CD4-positive, alpha-beta T cell treated with Interleukin-2 at 100 ng/mL for 4 hours (primary cell): ENCODE data around the gene DIP2A.
"Not testable (repeated sequence)": the region's sequence is repeated elsewhere in the genome, so short reads cannot be mapped to it uniquely, and the experiment has no call there.

Experiments used
- DNase-seq: peaks from one replicate; pipeline ENCODE4 v3.0.0-alpha.2; 2020; ENCODE audit warnings: low spot score

Gene DIP2A

GRCh38 chr21:46448108-46448507 is 10.6 kb upstream of the DIP2A start:
- no peak for DNase-seq

DNA sequence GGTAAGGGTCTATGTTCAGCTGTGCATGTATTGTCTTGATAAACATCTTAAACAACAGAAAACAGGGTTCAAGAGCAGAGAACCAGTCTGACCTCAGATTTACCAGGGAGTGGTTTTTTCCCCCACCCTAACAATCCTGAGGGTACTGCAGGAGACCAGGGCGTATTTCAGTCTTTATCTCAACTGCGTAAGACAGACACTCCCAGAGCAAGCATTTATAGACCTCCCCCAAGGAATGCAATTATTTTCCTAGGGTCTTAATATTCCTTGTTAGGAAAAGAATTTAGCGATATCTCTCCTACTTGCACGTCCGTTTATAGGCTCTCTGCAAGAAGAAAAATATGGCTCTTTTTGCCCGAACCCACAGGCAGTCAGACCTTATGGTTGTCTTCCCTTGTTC is 9.8 kb upstream of the DIP2A start:
- DNase-seq: not testable (repeated sequence)

- DNase-seq: no peak
Observed at GRCh38 chr21:46452710-46453109, 6.0 kb upstream of the DIP2A start.

GRCh38 chr21:46454142-46454541 is 4.5 kb upstream of the DIP2A start:
- DNase-seq: no peak

DNA sequence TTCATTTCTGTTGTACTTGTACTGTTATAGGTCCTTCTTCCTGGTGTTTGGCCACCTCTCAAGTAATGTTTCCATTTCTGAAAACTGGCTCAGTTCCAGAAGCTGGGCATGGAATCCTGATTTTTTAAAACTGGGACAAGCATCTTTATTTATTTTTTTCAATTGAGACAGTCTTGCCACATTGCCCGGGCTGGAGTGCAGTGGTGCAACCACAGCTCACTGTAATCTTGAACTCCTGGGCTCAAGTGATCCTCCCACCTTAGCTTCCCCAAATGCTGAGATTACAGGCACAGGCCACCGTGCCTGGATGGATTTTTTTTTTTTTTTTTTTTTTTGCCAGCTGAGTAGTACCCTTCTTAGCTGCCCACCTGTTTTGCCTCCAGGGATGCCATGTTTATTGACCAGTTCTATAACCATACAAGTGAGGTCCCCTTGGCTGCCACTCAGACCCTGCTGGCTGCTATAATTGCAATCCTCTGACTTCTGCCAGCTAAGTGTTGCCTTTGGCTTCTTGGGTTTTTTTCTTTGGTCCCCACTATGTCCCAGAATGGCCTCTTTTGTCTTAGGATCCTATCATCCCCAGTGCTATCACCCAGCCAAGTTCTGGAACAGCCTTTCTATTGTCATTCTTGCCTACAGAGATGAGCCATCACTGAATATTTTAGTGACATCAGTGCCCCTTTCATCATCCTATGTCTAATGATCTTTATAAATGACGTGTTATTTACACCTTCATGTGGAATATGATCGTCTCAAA is 3.9 kb upstream of the DIP2A start:
- DNase-seq: no peak

GRCh38 chr21:46455575-46456385 is 2.9 kb upstream of the DIP2A start:
- DNase-seq: no peak

- no peak for DNase-seq
Observed at GRCh38 chr21:46456750-46457149, 1.9 kb upstream of the DIP2A start.

DNA sequence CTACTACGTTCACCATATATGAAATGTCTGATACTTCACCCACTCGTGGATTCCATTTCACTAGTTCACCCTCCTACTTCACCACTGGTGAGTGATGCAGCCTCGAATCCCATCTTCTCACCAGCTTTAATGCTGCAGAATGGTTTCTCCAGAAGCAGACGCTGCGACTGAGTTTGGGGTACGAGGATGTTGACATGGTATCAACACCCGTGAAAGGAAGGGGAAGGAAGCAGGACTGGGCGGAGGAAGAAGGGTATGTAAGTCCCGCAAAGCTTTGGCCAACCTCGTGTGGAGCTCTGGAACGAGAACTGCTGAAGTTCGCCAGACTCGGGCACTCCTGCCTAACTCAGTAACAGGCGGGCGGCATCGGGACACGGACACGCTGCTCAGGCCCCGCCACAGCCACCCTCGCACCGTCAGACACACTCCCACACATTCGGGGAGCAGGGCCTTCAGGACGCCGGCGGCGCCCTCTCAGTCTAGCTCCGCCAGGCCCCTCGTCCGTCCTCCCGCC is 833 bp upstream of the DIP2A start:
- no peak for DNase-seq

- no peak for DNase-seq
Observed at GRCh38 chr21:46459024-46459355, 299 bp downstream of the DIP2A start.

DNA sequence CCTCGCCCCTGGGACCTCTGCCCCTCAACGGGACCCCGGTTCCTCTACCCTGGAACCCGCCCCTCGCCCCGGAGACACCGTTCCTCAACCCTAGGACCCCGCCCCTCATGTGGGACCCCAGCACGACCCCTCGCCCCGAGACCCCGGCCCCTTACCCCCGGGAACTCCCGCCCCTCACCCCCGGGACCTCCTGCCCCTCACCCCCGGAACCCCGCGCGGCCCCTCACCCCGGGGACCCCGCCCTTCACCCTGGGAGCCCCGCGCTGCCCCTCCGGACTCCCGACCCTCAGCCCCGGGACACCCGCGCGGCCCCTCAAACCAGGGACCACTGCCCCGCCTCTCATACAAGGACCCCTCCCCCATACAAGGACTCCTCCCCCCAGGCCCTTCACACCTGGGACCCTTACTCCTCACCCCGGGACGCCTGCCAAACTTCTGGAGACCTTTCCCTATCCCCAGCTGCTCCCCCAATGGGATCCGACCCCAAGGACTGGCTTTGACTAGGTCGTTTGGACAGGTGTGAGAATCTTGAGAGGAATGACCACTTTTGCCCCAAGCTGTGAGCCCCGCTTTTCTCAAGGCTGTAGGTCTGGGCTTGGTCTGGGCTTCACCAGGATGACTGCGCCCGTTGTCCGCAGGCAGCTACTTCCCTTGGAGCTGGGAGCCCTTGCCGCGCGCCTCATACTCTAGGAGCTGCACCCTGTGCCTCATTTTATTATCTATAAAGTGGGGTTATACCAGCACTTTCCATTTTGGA is 843 bp downstream of the DIP2A start:
- no peak for DNase-seq

DNA sequence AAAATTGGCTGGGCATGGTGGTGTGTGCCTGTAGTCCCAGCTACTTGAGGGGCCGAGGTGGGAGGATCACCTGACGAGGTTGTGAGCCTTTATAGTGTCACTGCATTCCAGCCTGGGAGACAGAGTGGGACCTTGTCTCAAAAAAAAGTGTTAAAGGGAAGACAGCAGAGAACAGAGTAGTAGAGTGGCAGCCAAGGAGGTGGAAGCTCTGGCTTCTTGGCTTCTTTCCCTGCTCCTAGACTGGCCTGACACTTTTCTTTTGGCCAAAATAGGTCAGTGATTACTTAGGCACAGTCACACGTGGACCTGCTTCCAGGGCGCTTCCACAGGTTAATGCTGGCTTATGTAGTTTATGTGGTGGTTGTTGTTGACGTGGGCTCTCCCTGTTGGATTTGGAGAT is 3.2 kb downstream of the DIP2A start:
- DNase-seq: no peak

- DNase-seq: not testable (repeated sequence)
Observed at GRCh38 chr21:46465153-46465552, 6.5 kb downstream of the DIP2A start.

DNA sequence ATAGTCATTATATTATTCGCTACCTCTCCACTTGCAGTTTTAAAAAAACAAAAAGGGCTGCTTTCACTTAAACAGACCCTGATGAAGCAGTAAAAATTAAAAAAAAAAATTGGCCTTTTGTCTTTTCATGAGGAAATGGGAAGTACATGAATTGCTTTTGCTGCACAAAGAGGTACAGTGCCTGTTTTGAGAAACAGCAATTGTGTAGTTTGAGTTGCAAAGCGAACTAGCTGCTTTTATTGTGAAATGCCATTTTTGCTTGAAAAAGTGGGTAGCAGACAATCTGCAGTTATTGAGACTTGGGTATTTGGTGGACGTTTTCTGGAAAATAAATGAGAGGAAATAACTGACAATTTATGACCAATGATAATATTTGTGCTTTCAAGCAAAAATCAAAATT is 7.0 kb downstream of the DIP2A start:
- DNase-seq: no peak

GRCh38 chr21:46468108-46468774 is 9.6 kb downstream of the DIP2A start:
- no peak for DNase-seq

DNA sequence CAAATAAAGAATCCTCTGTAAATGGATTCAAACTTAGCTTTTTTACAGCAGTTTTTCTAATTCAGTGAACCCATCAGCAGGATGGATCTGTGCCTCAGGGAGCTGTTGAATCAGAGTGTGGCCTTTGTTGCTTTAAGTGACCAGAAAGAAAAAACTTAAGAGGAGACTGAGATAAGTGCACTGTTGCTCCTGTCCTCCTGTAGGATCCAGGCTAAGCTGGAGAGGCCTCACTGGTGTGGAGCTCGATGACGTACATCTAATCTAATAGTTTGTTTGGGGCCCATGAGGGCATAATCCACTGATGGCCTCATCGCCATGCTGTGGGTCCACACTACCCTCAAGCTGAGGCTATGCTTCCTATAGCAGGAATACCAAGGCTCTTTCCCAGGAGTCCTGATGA is 10.6 kb downstream of the DIP2A start:
- no peak for DNase-seq

- no peak for DNase-seq
Observed at GRCh38 chr21:46471514-46471913, 12.8 kb downstream of the DIP2A start.

DNA sequence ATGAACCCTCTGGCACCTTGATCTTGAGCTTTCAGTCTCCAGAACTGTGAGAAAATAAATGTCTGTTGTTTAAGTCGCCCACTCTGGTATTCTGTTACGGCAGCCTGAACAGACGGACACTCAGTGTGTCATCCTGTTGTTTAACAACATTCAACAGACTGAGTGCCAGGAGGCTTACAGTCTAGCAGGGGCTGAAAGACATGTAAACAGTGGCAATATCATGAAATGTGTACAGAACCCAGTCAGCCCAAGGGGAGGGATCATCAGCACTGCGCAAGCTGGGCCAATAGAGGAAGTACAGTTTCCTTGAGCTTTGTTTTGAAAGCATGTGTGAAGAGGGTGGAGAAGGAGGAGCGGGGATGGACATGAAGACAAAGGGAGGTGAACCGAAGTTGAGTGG is 13.6 kb downstream of the DIP2A start:
- no peak for DNase-seq

DNA sequence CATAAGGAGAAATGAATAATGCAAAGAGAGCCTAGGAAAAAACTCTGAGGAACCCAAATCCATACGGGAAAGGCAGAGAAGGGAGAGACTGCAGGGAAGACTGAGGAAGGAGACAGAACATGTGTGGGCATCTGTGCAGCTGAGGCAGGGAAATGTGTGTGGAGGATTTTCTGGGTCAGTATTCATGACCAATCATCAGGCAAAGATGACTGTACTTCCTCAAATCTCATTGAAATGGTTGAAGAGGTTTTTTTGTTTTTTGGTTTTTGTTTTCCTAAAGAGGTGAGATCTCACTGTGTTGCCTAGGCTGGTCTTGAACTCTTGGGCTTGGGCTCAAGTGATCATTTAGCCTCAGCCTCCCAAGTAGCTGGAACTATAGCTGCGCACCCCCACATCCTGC is 15.7 kb downstream of the DIP2A start:
- no peak for DNase-seq

DNA sequence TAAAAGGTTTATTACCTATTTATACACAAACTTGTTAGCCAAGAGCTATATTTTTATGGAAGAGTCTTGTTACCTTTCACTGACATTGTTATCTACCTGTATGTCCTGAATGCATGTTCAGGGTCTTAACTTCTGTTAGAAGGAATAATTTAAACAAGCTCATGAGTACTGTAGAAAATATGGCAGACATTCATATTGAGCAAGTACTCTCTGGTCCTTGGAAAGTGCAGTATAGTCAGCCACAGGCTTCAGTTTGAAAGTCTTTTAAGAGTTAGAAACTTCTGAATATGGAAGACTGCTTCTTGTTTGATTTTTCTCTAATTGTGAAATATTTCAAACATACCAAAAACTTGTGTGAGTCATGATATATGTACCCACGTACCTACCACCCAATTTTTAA is 16.6 kb downstream of the DIP2A start:
- DNase-seq: no peak

DNA sequence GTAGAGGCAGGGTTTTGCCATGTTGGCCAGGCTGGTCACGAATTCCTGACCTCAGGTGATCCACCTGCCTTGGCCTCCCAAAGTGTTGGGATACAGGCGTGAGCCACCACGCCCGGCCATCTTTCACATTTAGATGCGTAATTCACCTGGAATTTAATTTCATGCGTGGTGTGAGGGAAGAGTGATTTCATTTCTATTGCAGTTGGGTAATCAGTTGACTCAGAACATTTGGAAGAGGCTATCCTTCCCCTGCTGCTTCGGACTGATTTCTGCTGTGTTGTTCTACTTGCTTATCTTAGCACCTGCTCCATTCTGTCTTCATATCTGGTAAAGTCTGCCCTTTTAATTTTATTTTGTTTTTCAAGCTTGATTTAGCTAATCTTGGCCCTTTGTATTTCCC is 19.1 kb downstream of the DIP2A start:
- DNase-seq: no peak

GRCh38 chr21:46478910-46479309 is 20.2 kb downstream of the DIP2A start:
- no peak for DNase-seq

DNA sequence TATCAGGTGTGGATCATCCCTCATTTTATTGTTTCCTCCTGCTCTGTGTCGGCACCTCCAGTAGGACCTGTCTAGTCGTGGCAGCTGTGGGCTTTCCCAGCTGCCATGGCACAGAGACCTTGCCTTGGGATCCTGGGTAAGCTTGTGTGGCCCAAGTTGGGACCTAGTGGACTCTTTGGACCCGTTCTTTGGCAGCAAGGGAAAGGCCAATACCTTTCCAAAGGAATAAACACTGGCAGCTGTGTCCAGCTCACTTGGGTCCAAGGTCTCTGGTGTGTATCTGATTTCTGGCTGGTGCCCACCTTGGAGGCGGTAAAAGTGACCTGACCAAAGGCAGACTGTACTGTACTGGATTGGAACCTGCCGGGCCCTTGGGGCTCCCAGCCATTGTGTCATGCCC is 21.8 kb downstream of the DIP2A start:
- DNase-seq: no peak
